RPMI7951 (cell line): ENCODE results near the gene GEMIN2. TPM values are rescaled to one million over a fixed set of nuclear protein-coding genes. Genes with fewer than 3 reads are reported as not detected.
"Not testable (repeated sequence)": the region's sequence is repeated elsewhere in the genome, so short reads cannot be mapped to it uniquely, and the experiment has no call there.

Experiments used
- DNase-seq: peaks from one replicate; pipeline ENCODE4 v3.0.0-alpha.2; 2012; ENCODE audit warnings: low read depth
- total RNA-seq: library from RNA; depleted of rRNA; stranded (reverse); fragments of >200 nt; shearing (Covaris generic); gene quantifications from 2 replicates; pipeline ENCODE4 v1.2.3, GENCODE V29; 2014; rRNA removed

The GEMIN2 gene
- total RNA-seq, 1 experiment from 2014 or later = 57.0 TPM

GRCh38 chr14:39176263-39177167 lies 62.4 kb downstream of the GEMIN2 start:
- DNase-seq = no peak

GRCh38 chr14:39177168-39177545 lies 63.0 kb downstream of the GEMIN2 start:
- DNase-seq = no peak

GRCh38 chr14:39179042-39179441 lies 64.9 kb downstream of the GEMIN2 start:
- no peak for DNase-seq

DNA sequence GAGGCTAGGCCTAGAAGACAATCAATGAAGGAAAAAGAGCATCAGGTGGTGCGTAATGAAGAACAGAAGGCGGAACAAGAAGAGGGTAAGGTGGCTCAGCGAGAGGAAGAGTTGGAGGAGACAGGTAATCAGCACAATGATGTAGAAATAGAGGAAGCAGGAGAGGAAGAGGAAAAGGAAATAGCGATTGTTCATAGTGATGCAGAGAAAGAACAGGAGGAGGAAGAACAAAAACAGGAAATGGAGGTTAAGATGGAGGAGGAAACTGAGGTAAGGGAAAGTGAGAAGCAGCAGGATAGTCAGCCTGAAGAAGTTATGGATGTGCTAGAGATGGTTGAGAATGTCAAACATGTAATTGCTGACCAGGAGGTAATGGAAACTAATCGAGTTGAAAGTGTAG lies 66.4 kb downstream of the GEMIN2 start:
- DNase-seq = no peak

- no peak for DNase-seq
Observed at GRCh38 chr14:39181026-39181692, 67.0 kb downstream of the GEMIN2 start.

DNA sequence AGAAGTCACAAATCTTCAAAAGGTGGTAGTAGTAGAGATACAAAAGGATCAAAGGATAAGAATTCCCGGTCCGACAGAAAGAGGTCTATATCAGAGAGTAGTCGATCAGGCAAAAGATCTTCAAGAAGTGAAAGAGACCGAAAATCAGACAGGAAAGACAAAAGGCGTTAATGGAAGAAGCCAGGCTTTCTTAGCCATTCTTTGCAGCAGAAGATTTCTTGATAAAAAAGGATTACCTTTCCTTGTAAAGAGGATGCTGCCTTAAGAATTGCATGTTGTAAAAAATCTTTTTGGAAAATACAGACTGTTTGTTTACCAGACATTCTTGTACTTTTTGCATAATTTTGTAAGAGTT lies 67.5 kb downstream of the GEMIN2 start:
- no peak for DNase-seq

GRCh38 chr14:39182770-39183684 lies 68.9 kb downstream of the GEMIN2 start:
- no peak for DNase-seq

GRCh38 chr14:39183685-39184003 lies 69.5 kb downstream of the GEMIN2 start:
- not testable (repeated sequence) for DNase-seq

- no peak for DNase-seq
Observed at GRCh38 chr14:39184628-39185255, 70.6 kb downstream of the GEMIN2 start.

DNA sequence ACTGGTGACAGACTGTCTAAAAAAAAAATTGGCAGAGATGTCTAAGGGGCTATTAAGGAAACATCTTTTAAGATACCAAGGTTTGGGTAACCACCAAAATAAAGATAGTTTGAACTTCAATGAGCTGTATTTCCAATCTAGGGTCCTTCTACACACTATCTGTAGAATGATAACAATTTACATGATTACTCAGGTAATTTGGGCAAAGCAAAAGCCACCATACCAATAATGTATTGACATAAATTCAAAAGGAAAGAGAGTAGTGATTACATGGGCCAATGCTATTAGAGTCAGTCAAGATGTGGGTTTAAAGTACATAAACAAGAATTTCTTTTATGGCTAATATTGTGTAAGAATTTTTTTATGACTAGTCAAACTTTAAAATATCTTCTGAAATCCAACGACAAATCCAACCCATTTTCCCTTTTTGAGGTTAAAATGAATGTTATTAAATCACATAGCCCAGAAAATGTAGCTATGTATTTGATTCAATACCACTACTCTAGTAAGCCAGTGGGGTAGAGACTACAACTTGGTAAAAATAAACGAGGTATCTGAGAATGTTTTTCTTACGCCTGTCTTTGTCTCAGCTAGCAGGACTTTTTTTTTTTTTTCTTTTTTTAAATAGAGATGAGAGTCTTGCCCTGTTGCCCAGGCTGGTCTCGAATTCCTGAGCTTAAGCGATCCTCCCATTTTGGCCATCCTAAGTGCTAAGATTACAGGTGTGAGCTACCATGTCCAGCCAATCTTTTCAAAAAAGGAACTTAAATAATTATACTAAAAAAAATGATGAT lies 71.3 kb downstream of the GEMIN2 start:
- DNase-seq = no peak

Other genes starting within 250 kb of the GEMIN2 start
- 136 and 159 TPM in 2 replicates for gene SEC23A, start 11.1 kb upstream of the GEMIN2 start, total RNA-seq
- gene TRAPPC6B, start 56.0 kb downstream of the GEMIN2 start, total RNA-seq = 22.8 and 24.2 TPM in 2 replicates
- 14.2 and 16.1 TPM in 2 replicates for gene PNN, start 60.9 kb downstream of the GEMIN2 start, total RNA-seq
- 15.4 and 21.4 TPM in 2 replicates for gene MIA2, start 119.6 kb downstream of the GEMIN2 start, total RNA-seq